Stimulated activated CD8-positive, alpha-beta memory T cell treated with anti-CD3 and anti-CD28 coated beads, Interleukin-7, amount 100 ng/mL, for 48 hours (primary cell): ENCODE data around the gene SUPT20HL1.
"Not testable (repeated sequence)": the region's sequence is repeated elsewhere in the genome, so short reads cannot be mapped to it uniquely, and the experiment has no call there.

ENCODE experiments used
- DNase-seq, 2 donors: peaks; one replicate each; pipeline ENCODE4 v3.0.0-alpha.2; 2020; ENCODE audit warnings: low read depth in 1 of 2; ENCODE audit errors: extremely low read depth in 1 of 2

SUPT20HL1 gene

DNA sequence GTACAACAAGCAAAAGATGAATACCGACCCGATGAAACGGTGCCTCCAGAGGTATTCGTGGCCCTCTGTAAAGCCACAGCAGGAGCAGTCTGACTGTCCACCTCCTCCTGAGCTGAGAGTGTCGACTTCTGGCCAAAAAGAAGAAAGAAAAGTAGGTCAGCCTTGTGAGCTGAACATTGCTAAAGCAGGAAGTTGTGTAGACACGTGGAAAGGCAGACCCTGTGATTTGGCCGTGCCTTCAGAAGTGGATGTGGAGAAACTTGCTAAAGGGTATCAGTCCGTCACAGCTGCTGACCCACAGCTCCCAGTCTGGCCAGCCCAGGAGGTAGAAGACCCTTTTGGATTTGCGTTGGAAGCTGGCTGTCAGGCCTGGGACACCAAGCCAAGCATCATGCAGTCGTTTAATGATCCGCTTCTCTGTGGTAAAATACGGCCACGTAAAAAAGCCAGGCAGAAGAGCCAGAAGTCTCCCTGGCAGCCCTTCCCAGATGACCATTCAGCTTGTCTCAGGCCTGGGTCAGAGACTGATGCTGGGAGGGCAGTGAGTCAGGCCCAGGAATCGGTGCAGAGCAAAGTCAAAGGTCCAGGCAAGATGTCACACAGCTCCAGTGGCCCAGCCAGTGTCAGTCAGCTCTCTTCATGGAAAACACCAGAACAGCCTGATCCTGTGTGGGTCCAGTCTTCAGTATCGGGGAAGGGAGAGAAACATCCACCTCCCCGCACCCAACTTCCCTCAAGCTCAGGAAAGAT lies 3.2 kb downstream of the SUPT20HL1 start:
- not testable (repeated sequence) for DNase-seq

DNA sequence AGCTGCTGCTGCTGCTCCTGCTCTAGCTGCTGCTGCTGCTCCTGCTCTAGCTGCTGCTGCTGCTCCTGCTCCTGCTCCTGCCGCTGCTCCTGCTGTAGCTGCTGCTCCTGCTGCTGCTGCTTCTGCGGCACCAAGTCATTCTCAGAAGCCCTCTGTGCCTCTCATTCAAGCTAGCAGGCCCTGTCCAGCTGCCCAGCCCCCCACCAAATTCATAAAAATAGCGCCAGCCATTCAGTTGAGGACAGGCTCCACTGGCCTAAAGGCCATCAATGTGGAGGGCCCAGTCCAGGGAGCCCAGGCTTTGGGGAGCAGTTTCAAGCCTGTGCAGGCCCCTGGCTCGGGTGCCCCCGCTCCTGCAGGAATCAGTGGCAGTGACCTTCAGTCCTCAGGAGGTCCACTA lies 3.9 kb downstream of the SUPT20HL1 start:
- no peak for DNase-seq

DNA sequence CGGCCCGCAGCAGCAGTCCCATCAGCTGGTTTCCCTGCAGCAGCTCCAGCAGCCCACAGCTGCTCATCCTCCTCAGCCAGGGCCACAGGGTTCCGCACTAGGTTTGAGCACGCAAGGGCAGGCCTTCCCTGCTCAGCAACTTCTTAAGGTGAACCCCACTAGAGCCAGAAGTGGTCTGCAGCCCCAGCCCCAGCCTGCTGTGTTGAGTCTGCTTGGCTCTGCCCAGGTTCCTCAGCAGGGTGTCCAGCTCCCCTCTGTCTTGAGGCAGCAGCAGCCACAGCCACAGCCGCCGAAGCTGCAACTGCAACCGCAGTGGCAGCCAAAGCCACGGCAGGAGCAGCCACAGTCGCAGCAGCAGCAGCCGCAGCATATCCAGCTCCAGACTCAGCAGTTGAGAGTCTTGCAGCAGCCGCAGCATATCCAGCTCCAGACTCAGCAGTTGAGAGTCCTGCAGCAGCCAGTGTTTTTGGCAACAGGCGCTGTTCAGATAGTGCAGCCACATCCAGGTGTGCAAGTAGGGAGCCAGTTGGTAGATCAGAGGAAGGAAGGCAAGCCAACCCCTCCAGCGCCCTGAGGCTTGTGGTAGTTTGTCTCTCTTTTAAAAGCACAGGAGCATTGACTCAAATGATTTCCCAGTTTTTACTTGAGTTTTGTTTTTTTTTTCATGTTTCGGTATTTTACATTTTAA lies 4.6 kb downstream of the SUPT20HL1 start:
- no peak for DNase-seq

DNA sequence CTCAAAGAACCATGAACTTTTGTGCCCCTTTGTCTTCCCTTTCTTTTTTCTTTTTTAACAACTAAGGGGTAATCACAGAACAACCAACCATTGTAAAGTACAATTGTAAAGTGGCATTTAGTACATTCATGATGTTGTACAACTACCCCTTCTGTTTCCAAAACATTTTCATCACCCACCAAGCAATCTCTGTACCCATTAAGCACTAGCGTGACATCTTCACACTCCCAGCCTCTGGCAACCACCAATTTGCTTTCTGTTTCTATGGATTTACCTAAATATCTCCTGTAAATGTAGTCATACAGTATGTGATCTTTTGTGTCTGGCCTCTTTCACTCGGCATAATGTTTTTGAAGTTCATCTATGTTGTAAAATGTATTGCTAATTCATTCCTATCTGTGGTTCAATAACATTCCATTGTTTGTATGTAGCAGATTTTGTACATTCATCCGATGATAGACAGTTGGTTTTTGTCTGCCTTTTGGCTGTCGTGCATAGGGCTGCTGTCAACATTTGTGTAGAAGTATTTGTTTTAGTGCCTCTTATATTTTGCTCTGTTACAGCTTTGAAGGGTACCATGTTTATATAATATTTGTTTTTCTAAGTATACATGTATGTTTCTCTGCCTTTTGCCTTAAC lies 6.4 kb downstream of the SUPT20HL1 start:
- DNase-seq: not testable (repeated sequence)

DNA sequence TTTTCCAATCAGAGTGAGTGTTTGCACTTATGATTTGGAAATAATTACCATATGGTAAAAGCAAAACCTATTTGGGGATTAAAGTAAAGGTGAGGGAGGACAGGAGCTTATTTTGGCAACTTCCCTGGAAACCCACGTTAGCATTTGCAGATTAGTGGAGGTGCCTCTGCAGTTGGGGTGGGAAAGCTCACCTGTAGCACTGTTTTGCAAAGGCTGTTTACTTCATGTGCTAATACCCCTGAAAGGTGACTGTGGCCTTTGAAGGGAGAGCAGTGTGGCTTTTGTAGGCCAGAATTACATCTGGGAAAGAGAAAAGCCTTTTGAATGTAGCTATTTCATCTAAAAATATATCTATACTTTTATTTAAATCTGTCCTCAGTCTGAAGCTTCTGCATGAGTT lies 9.4 kb downstream of the SUPT20HL1 start:
- DNase-seq: no peak

DNA sequence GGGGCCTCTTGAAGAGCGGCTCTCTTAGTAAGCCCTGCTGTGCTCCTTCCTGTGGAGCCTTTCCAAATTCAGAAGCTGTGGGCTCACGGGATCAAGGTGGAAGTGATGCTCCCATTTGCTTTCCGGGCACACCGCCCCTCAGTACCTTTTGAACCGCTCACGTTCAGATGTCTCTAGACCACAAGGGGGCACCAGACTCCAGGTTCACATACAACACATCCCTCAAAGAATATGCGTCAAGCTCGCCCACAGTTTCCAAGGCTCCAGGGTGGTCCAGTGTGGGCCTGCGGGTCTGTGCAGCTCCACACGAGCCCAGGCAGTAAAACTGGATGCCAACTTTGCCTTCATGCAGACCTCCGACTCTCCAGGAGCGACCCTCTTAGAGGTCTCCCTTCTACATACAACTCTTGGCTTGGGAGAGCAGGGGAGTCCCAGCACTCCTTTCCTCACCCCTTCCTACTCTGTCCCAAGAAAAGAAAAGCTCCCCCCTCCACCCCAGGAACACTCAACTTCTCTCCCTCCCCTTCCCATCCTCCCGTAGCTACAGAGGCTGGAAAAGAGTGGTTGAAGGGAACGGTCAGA lies 11.0 kb downstream of the SUPT20HL1 start:
- DNase-seq: peak; percentile 22 to 40

DNA sequence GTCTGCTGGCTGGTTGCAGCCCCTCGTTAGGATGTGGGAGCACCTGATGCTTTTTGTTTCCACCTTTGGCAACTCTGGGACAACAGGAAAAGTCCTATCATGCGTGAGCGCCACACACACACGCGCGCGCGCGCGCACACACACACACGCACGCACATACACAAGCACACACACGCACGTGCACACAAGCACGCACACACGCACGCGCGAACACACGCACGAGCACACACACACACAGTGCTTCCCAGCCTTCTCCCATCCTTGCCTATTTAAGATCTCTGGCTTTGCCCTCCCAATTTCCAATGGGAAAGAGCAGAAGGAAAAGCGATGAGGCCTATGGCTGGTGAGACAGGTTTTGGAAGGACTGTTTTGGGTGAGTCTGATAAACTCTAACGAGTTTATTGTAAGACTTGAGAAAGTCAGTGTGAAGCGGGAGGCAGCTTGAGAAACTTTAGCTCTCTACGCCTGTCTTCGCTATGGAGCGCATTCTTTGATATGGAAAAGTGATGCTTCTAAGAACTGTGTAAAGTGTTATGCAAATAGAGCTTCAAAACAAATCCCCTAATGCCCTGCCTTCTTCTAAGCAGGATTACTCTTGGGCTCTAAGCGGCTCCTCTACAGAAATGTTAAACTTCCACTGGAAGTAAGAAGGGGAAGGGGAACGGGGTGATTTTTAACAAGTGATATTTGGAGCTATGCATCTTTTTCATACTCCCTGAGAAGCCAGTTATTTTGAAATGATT lies 11.8 kb downstream of the SUPT20HL1 start:
- DNase-seq: no peak

DNA sequence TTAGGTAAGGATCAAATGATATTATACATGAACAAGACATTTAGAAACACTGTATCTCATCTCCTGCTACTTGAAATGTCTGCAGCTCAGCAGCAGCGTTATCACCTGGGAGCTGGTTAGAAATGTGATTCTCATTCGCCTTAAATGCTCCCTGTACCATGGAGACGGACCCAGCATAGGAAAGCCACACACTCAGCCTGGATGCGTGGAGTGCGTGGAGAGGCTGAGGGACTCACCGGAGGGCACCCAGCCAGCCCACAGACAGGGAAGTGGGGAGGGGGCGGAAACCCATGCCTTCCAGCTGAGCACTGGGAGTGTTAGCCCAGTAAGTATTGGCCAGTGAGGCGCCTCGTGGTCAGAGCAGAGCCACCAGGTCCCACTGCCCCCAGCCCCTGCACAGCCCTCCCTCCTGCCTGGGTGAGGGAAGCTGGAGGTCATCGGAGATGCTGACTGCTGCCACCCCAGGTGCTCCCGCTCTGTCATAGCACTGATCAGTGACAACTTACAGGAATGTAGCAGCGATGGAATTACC lies 15.2 kb downstream of the SUPT20HL1 start:
- no peak for DNase-seq

DNA sequence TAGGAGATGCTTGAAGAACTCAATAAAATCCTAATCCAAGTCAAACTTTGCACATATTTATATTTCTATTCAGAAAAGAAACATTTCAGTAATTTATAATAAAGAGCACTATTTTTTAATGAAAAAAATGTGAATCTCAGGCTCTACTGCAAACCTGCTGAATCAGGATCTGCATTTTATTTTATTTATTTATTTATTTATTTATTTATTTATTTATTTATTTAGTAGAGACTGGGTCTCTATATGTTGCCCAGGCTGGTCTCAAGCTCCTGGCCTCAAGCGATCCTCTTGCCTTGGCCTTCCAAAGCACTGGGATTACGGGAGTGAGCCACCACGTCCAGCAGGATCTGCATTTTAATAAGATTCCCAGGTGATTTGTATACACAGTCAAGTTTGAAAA lies 16.0 kb downstream of the SUPT20HL1 start:
- DNase-seq: no peak

DNA sequence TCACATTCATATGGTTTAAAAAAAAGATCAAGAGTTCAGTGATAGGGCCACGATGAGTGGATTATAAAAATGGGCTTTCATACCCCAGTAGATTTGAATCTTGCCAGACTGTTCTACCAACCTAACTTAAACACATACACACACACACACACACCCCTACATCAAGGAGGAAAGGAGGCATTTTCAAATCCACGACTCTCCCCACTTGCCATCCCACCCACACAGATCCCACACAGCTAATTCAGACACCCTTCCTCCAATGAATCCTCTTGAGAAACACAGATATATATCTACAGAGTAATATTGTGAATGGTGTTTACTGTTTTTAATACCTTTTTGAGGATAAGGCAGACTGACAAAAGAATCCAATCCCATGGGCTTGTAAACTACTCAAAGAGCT lies 16.8 kb downstream of the SUPT20HL1 start:
- DNase-seq: no peak

DNA sequence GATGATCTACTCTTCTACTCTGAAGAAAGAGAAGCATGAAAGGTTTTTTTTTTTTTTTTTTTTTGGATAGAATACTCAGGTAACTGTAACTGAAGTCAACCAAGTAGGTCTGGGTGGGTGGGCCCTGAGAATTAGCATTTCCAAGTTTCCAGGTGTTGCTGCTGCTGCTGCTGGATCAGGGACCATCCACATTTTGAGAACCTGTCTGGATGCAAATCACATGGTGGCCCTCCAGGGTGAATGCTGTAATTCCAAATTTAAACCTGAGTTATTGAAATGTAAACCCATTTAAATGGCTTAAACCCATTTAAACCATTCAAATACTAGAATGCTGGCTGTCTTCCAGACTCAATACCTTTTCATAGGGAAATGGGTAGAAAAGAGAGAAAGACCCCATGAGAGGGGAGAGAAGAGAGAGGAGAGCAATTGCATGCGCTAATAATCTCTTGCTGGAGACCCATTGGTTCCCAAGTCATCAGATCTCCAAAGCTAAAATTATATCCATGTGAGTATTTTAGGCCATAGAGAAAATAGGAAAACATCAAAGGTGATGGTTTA lies 17.6 kb downstream of the SUPT20HL1 start:
- no peak for DNase-seq

DNA sequence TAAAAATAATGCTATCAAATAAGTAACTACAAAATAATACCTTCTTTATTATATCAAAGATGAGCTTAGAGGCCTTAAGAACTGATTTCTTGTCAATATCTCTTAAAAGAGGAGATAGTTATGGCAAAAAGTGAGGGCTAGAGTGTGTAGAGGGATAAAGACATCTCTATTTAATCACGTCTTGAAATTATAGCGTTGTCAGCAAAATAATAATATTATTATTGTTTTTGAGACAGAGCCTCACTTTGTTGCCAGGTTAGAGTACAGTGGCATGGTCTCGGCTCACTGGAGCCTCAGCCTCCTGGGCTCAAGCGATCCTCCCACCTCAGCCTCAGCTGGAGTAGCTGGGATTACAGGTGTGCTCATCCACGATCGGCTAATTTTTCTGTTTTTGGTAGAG lies 18.3 kb downstream of the SUPT20HL1 start:
- DNase-seq: no peak

DNA sequence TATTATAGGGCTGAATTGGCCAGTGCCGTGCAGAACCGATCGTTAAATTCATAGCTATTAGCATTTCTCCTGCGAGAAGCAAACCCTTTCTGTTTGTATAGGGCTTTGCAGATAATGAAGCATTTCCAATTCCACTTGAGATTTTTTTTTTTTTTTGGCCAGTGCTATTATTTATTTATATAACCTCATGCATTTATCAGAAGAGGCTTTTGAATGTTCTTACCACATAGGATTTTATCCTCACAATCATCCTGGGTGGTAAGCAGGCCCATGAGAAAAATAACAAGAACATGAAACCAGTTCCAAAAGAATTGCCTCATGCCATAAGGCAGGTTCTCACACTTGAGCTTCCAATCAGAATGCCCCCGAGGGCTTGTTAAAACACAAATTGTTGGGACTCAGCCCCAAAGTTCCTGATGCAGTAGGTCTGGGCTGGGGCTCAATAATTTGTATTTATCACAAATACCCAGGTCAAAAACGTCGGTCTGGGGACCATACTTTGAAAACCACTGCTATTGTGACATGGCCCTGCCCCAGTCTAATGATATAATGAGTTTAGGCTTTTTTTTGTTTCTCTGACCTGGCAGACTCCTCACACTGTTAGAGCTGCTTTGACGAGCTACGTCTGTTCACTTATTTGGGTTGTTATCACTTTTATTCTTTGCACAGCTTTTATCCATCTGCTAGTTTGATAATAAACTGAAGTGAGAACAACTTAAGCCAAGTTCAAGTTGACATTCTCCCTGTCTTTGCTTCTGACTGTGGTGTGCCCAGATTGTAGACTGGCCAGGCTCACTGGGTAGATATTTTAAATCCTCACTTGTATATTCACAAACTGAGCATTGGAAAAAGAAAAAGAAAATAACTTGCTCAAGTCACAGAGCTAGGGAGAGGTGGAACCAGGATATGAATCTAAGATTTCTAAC lies 20.1 kb downstream of the SUPT20HL1 start:
- DNase-seq: no peak

DNA sequence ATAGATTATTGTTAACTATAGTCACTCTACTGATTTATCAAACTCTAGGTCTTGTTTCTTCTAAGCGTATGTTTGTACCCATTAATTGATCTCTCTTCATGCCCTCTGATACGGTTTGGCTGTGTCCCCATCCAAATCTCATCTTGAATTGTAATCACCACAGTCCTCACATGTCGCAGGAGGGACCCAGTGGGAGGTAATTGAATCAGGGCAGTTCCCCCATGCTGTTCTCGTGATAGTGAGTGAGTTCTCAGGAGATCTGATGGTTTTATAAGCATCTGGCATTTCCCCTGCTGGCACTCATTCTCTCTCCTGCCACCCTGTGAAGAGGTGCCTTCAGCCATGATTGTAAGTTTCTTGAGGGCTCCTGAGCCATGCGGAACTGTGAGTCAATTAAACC lies 21.9 kb downstream of the SUPT20HL1 start:
- not testable (repeated sequence) for DNase-seq

DNA sequence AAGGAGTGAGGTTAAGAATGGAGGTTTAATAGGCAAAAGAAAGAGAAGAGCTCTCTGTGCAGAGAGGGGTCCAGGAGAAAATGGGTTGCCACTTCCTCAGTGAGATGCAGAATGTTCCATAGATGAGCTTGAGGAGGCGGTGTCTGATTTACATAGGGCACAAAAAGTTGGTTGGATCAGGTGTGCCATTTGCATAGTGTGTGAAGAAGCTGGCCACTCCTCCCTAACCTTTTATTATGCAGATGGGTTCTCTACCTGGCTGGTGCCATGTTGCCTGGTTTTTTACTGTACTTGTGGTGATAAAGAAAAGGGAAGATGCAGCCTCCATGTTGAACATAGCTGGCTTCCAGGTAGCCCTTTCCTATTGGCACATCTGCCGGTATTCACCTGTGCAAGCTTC lies 27.3 kb downstream of the SUPT20HL1 start:
- no peak for DNase-seq

DNA sequence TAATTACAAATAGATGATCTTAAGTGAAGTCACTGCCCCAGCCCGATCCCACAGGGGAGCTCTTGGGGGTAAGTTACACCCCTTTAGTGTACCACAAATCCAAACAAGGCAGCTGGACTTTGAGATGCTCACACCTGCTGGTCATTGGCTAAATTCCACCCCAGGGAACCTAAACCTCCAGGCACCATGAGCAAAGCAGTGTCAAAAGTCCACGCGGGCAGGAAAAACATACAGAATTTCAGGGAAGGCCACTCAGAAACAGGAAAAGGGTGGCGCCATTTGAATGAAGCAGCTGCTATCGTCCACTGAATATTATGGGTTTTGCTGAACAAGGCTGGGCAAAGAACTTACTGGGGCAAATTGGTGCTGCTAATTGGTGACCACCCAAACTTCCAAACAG lies 30.9 kb downstream of the SUPT20HL1 start:
- no peak for DNase-seq

DNA sequence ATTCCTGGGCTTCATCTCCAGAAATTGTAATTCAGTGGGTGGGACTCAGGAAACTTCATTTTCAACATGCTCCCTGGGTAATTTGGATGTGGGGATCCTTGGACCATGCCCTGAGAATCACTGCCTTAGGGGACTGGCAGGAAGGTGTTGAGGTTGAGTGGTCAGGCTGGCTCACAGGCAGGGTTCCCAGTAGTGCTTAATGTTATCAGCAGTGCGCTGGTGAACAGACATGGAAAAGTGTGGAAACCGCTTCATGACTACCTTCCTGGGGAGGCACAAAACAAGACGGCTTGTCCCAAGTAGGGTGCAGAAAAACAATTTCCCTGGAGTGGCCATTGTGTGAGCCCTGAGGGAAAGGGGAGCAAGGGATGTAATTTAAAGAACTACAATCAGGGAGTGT lies 31.4 kb downstream of the SUPT20HL1 start:
- DNase-seq: no peak

DNA sequence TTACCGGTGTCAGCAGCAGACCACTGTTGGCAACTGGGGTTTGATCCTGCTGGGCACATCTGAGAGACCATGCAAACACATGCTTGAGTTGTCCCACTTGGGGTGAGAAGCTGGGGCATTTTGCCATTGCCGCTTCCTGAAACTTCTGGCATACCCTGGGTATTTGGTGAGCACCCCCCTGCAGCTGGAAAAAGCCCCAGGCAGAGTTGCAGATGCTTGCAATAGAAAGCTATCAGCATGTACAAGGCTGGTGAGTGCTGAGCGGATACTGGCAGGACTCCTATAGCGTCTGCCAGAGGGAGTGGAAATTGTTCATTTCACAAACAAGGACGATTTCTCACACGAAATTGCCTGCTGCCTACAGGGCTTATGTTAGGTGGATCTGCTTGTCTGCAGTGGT lies 32.3 kb downstream of the SUPT20HL1 start:
- no peak for DNase-seq

DNA sequence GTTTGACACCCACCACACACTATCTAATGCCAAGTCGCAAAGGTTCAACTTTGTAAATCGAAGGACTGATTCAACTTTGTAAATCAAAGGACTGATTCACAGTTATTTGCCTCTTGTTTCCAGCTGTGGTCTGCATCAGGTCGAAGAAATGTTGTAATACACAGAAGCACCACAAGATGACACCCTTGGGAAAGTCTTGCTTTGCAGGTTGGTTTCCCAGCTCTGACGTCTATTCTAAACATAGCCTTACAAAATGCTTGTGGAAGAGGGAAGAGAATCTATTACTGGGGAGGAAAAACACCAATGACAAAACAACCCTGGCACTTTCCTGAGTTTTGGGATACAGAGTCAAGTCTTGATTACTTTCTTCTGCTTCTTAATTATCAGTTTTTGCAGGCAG lies 35.3 kb downstream of the SUPT20HL1 start:
- no peak for DNase-seq
